Mesangial cell (primary cell): Measurements from ENCODE around the gene ACAD11. TPM values are rescaled to one million over a fixed set of nuclear protein-coding genes. Genes with fewer than 3 reads are reported as not detected.

ENCODE experiments used
- total RNA-seq: library from RNA; depleted of rRNA; stranded (reverse); fragments of >200 nt; gene quantifications from 2 replicates; pipeline ENCODE4 v1.2.3, GENCODE V29; 2015

The ACAD11 gene
- 5.5 and 13.9 TPM in 2 replicates for total RNA-seq

GRCh38 chr3:132659365-132660051 is at the start of gene ACAD11:
ACAD11 (minus strand) TSS chr3:132659809; CDS start chr3:132659751, 58 bp downstream.

GRCh38 chr3:132660052-132660810 is 622 bp upstream of the ACAD11 start, which contains the start of gene UBA5:
UBA5 (plus strand) TSS chr3:132660329; CDS start chr3:132660538, 209 bp downstream.

GRCh38 chr3:132596816-132597433 is 62.7 kb downstream of the ACAD11 start, which contains the start of gene ACKR4:
ACKR4 (plus strand) TSS chr3:132597270; CDS start chr3:132600398, 3,128 bp downstream.

Other genes starting within 250 kb of the ACAD11 start
- gene DNAJC13, start 242.3 kb downstream of the ACAD11 start, total RNA-seq = 20.7 and 21.7 TPM in 2 replicates
- gene ACKR4, start 62.5 kb downstream of the ACAD11 start, total RNA-seq = not detected in 2 replicates
- 35.2 and 40.6 TPM in 2 replicates for gene UBA5, start 520 bp upstream of the ACAD11 start, total RNA-seq
- 7.3 and 11.2 TPM in 2 replicates for gene NPHP3, start 62.6 kb upstream of the ACAD11 start, total RNA-seq